Astrocyte of the cerebellum (primary cell): Measurements from ENCODE around the gene DOCK2.

Source experiments
- DNase-seq: peaks from one replicate; pipeline ENCODE4 v3.0.0-alpha.2; 2011; ENCODE audit warnings: low read depth
- H3K4me3 ChIP-seq: 2 replicates; pipeline ENCODE4 v1.5.1; 2011; ENCODE audit warnings: mild to moderate bottlenecking, low read depth, low read length, moderate library complexity
- in situ Hi-C: cut with HindIII; loops from 2 replicates; pipeline ENCODE4 v1.10.0; 2017; ENCODE audit warnings: low sequenced_read_pairs
- TF ChIP-seq, protein P1 (sequence below): IDR thresholded peaks from 2 replicates; pipeline ENCODE4 v1.5.1; 2012; ENCODE audit warnings: low read length, low read depth, moderate library complexity, mild to moderate bottlenecking; ENCODE audit errors: missing control alignments

Gene DOCK2

DNA sequence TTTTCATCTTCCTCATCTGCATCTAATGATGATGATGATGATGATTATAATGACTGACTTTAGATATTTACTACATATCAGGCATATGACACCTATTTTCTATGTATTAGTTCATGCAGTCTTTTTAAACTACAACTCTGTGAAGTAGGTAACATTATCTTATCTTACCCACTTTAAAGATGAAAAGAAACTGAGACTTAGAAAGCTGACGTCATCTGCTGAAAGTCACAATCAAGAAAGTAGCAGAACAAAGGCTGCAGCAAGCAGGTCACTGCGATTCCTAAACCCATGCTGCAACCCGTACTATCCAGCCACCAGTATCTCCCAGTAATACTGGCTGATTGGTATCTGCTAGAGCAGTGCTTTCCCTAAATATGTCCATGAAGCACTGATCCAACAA is 383.3 kb downstream of the DOCK2 start:
- TF ChIP-seq, protein P1, sequence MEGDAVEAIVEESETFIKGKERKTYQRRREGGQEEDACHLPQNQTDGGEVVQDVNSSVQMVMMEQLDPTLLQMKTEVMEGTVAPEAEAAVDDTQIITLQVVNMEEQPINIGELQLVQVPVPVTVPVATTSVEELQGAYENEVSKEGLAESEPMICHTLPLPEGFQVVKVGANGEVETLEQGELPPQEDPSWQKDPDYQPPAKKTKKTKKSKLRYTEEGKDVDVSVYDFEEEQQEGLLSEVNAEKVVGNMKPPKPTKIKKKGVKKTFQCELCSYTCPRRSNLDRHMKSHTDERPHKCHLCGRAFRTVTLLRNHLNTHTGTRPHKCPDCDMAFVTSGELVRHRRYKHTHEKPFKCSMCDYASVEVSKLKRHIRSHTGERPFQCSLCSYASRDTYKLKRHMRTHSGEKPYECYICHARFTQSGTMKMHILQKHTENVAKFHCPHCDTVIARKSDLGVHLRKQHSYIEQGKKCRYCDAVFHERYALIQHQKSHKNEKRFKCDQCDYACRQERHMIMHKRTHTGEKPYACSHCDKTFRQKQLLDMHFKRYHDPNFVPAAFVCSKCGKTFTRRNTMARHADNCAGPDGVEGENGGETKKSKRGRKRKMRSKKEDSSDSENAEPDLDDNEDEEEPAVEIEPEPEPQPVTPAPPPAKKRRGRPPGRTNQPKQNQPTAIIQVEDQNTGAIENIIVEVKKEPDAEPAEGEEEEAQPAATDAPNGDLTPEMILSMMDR = no peak
- no peak overlapping the region for H3K4me3 ChIP-seq
- in situ Hi-C loops = no loop called here
- DNase-seq = no peak

DNA sequence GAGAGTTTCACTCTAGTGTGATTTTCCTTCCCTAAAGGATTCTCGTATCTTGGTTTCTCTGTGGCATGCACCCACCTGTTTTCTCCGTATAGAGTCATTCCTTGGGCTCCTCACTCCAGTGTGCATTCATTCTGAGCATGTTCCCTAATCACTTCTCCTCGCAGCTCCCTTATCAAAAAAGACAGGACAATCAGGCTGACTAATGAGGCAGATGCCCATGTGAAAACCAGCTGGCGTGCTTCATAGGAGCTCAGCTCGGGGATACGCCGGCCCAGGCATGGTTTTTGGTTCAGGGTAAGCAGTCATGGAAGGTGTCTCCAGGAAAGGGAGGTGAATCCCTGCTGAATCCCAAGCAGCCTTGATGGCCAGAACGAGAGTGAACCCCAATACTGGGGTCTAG is 384.4 kb downstream of the DOCK2 start:
- H3K4me3 ChIP-seq = no peak overlapping the region
- DNase-seq = no peak
- in situ Hi-C loops = no loop called here
- TF ChIP-seq, protein P1 = no peak

DNA sequence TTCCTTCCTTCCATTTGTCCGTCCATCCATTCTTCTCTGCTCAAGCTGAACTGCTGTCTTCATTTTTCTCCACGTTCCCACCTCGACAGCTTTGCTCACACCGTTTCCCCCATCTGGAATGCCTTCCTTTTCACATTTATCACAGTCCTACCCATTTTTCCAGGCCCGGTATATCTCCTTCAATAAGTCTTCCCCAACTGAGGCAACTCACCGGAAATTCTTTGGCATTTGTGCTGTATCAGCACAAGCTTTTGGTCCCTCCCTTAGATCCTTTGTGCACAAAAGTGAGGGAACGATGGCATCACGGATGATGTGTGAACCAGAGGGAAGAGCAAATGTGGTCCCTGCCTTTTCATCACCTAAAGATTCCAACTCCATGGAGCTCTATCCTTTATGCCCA is 388.8 kb downstream of the DOCK2 start:
- in situ Hi-C loops = no loop called here
- no peak overlapping the region for H3K4me3 ChIP-seq
- DNase-seq = no peak
- TF ChIP-seq, protein P1 = no peak

DNA sequence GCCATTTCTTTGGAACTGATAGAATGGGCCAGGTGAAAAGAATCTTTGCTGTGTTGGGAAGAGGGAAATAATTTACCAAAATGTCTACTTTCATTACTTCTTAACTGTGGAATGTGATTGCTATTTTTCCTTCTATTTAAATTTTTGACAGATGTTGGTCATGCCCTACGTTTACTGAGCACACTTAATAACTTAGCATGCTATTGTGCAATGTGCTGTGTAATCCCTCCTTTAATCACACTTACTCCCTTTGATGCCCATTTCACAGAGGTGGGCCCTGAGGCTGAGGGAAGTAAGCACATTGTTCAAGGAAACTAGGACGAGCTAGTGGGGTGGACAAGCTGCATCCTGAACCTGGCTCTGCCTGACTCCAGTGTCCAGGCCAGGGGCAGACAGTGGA is 391.0 kb downstream of the DOCK2 start:
- TF ChIP-seq, protein P1 = no peak
- H3K4me3 ChIP-seq = no peak overlapping the region
- in situ Hi-C loops = no loop called here
- no peak for DNase-seq

DNA sequence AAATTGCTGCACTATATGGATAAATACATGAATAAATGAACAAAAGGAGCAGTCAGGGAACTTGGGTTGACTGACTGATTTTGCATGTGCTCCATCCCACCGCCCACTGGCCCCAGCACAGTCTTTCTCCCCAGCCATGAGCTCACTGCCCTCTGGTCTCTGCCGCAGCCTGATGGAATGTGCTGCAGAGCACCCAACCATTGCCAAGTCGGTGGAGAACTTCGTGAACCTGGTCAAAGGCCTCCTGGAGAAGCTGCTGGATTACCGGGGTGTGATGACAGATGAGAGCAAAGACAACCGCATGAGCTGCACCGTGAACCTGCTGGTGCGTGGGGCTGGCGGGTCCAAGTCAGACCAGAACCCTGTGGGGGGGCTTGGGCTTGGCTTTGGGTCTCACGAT is 397.2 kb downstream of the DOCK2 start:
- TF ChIP-seq, protein P1 = no peak
- no peak overlapping the region for H3K4me3 ChIP-seq
- DNase-seq = no peak
- in situ Hi-C loops = no loop called here

DNA sequence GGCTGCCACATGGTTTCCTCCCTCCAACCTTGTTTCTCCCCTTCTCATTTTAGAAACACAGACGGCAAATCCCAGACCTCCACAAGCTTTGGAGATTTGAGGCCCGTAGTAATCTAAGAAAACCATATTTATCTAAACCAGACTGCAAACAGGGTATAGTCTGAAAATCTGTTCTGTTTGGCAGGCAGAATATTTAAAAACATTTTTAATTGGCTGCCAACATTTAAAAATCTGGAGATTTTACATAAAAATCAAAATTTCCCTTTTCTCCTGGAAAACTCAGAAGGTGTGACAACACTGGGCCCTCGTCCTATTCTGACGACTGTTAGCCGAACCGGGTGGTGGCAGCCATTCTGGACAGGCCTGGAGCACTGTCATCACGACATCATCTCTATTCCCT is 401.2 kb downstream of the DOCK2 start:
- no peak for DNase-seq
- TF ChIP-seq, protein P1 = no peak
- in situ Hi-C loops = no loop called here
- no peak overlapping the region for H3K4me3 ChIP-seq

DNA sequence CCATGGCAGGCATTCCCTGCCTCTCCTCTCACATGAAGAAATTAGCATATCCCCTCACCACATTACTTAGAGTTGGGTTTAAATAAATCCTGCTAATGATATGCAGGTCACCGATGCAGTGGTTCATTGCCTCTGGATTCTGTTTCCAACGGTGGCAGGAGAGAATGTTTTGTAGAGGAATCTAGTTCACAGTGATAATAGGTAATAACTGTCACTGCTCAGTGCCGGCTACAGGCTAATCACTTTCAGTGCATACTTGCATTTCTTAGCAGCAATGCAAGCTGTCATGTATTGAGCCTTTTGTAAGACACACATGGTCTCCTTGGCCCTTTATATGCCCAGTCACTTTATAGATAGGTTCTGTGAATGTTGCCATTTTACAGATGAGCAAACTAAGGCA is 402.8 kb downstream of the DOCK2 start:
- H3K4me3 ChIP-seq = no peak overlapping the region
- TF ChIP-seq, protein P1 = no peak
- no peak for DNase-seq
- in situ Hi-C loops = no loop called here
